ENCODE results near the gene CORO6. TPM values are rescaled to one million over a fixed set of nuclear protein-coding genes. Genes with fewer than 3 reads are reported as not detected.

Gene CORO6
- polyA plus RNA-seq, 1 donor from 2014 or later = 4.3 TPM

- H3K36me3 ChIP-seq (ENCODE audit: insufficient read depth, low read length) = no peaks in the 10 kb centered on the region
- no peak for TF ChIP-seq CTCF (IDR thresholded peaks at IDR 0.05; ENCODE audit: poor library complexity, severe bottlenecking)
- no peak for TF ChIP-seq TAF1 (IDR thresholded peaks at IDR 0.05; ENCODE audit: low read depth)
- no peak for TF ChIP-seq MXI1 (conservative IDR thresholded peaks at IDR 0.05; ENCODE audit: poor library complexity, severe bottlenecking)
- no peak for TF ChIP-seq SMC3 (conservative IDR thresholded peaks at IDR 0.05; ENCODE audit: poor library complexity)
- no peak for TF ChIP-seq RAD21 (conservative IDR thresholded peaks at IDR 0.05)
- H3K9me2 ChIP-seq (ENCODE audit: insufficient read depth, low read length) = no peaks in the 10 kb centered on the region
- no peaks in the 10 kb centered on the region for H4K20me1 ChIP-seq (ENCODE audit: insufficient read depth)
- H3K4me2 ChIP-seq (ENCODE audit: low read length) = no peak overlapping the region
- no peak overlapping the region for H2AFZ ChIP-seq (ENCODE audit: low read depth, low read length)
- H3K9ac ChIP-seq (ENCODE audit: low read length) = no peak overlapping the region
- H3K27me3 ChIP-seq (ENCODE audit: insufficient read depth, low read depth, low read length) = no peaks in the 10 kb centered on the region
- no peaks in the 10 kb centered on the region for H3K9me3 ChIP-seq (ENCODE audit: low read length)
- no peak overlapping the region for H3K4me3 ChIP-seq (ENCODE audit: low read length)
- no peak overlapping the region for H3K27ac ChIP-seq (ENCODE audit: low read length)
- no peaks in the 10 kb centered on the region for H3F3A ChIP-seq (ENCODE audit: insufficient read depth, low read length, poor library complexity, severe bottlenecking)
- H3K79me2 ChIP-seq (replicated peaks; ENCODE audit: insufficient read depth, low read length) = no peaks in the 10 kb centered on the region
Measured at GRCh38 chr17:29642171-29642611, 19.5 kb upstream of the CORO6 start.

GRCh38 chr17:29640981-29641642, 18.4 kb upstream of the CORO6 start:
- H3K27ac ChIP-seq (ENCODE audit: low read length) = peak overlapping the region; percentile 45

More at GRCh38 chr17:29640981-29641642, 18.4 kb upstream of the CORO6 start:
- Histone ChIP-seq H4K20me1 (ENCODE audit: insufficient read depth) (no peaks in the 10 kb centered on the region), H3K4me3 (ENCODE audit: low read length) (no peak overlapping the region), H3F3A (ENCODE audit: insufficient read depth, low read length, poor library complexity, severe bottlenecking) (no peaks in the 10 kb centered on the region), H2AFZ (ENCODE audit: low read depth, low read length) (no peak overlapping the region), H3K9me3 (ENCODE audit: low read length) (no peaks in the 10 kb centered on the region), H3K27me3 (ENCODE audit: insufficient read depth, low read depth, low read length) (no peaks in the 10 kb centered on the region), H3K4me2 (ENCODE audit: low read length) (no peak overlapping the region), H3K79me2 (replicated peaks; ENCODE audit: insufficient read depth, low read length) (no peaks in the 10 kb centered on the region), H3K36me3 (ENCODE audit: insufficient read depth, low read length) (no peaks in the 10 kb centered on the region), H3K9ac (ENCODE audit: low read length) (no peak overlapping the region), H3K9me2 (ENCODE audit: insufficient read depth, low read length) (no peaks in the 10 kb centered on the region)
- TF ChIP-seq POLR2AphosphoS5 (IDR thresholded peaks at IDR 0.05) (no peak), RAD21 (conservative IDR thresholded peaks at IDR 0.05) (no peak), EZH2 (IDR thresholded peaks at IDR 0.05; ENCODE audit: borderline replicate concordance, insufficient read depth, low read length, poor library complexity, severe bottlenecking) (no peak), MXI1 (conservative IDR thresholded peaks at IDR 0.05; ENCODE audit: poor library complexity, severe bottlenecking) (no peak), REST (IDR thresholded peaks at IDR 0.05; ENCODE audit: borderline replicate concordance) (no peak), CTCF (IDR thresholded peaks at IDR 0.05; ENCODE audit: poor library complexity, severe bottlenecking) (no peak), SMC3 (conservative IDR thresholded peaks at IDR 0.05; ENCODE audit: poor library complexity) (no peak), TAF1 (IDR thresholded peaks at IDR 0.05; ENCODE audit: low read depth) (no peak)

All from neural cell (in vitro differentiated cells).